ENCODE measurements around the gene SAMD1. TPM values are rescaled to one million over a fixed set of nuclear protein-coding genes. Genes with fewer than 3 reads are reported as not detected.

SAMD1 gene
- total and polyA plus RNA-seq, 9 of the 15 experiments (the other 6 are each of a cell fraction or from before 2014, with no cell fraction given) = 2.9 to 96.0 (median 43.5) TPM

GRCh38 chr19:14113762-14114414, 23.3 kb upstream of the SAMD1 start (continued):
- TF ChIP-seq FOXK2 (conservative IDR thresholded peaks at IDR 0.05 in 1 of 2, IDR thresholded peaks at IDR 0.05 in 1 of 2; ENCODE audit: low read depth in 2 of 2) (0 out of 4 replicates have a peak, but pooled peaks have one; percentile 17 to 19), NELFE (IDR thresholded peaks at IDR 0.05; ENCODE audit: insufficient read depth, insufficient read length) (no peak), ZNF668 (CRISPR knock-in tag; IDR thresholded peaks at IDR 0.05) (no peak), ZFP91 (CRISPR knock-in tag; IDR thresholded peaks at IDR 0.05) (no peak), ETV6 (IDR thresholded peaks at IDR 0.05; ENCODE audit: borderline replicate concordance in 1 of 2, low read depth in 2 of 2, low read length in 1 of 2) (no peak), ETV6 (CRISPR knock-in tag; IDR thresholded peaks at IDR 0.05; ENCODE audit: borderline replicate concordance) (no peak), PHB2 (IDR thresholded peaks at IDR 0.05; ENCODE audit: low read depth) (0 out of 2 replicates have a peak, but pooled peaks have one; percentile 27), FOXP4 (CRISPR knock-in tag; IDR thresholded peaks at IDR 0.05; ENCODE audit: borderline replicate concordance) (no peak), THRB (CRISPR knock-in tag; conservative IDR thresholded peaks at IDR 0.05) (no peak), ZNF280B (CRISPR knock-in tag; IDR thresholded peaks at IDR 0.05) (no peak), RNF2 (IDR thresholded peaks at IDR 0.05) (no peak; the same call in 1 of the 2 replicates), SP1 (CRISPR knock-in tag; IDR thresholded peaks at IDR 0.05) (peak; percentile 77), ATF4 (CRISPR knock-in tag; IDR thresholded peaks at IDR 0.05) (no peak), BRCA1 (IDR thresholded peaks at IDR 0.05) (no peak), BRCA1 (CRISPR knock-in tag; IDR thresholded peaks at IDR 0.05) (no peak), CREB5 (CRISPR knock-in tag; IDR thresholded peaks at IDR 0.05) (no peak), HMG20B (CRISPR knock-in tag; IDR thresholded peaks at IDR 0.05) (no peak), BMI1 (IDR thresholded peaks at IDR 0.05; ENCODE audit: low read length) (no peak), ZNF551 (CRISPR knock-in tag; IDR thresholded peaks at IDR 0.05) (no peak), SIX5 (IDR thresholded peaks at IDR 0.05; ENCODE audit: borderline replicate concordance in 1 of 2, insufficient read depth in 1 of 2, low read depth in 1 of 2, low read length in 2 of 2) (no peak)
